Stimulated activated CD8-positive, alpha-beta memory T cell treated with anti-CD3 and anti-CD28 coated beads, Interleukin-7, amount 100 ng/mL, for 1 hour (primary cell): ENCODE measurements around the gene ZNF800.
"Not testable (repeated sequence)": the region's sequence is repeated elsewhere in the genome, so short reads cannot be mapped to it uniquely, and the experiment has no call there.

Experiments used
- DNase-seq, 2 donors: peaks; one replicate each; pipeline ENCODE4 v3.0.0-alpha.2; 2020; ENCODE audit warnings: low read depth in 2 of 2

Gene ZNF800

GRCh38 chr7:127392566-127393367 lies at the start of gene ZNF800:
Gene ZNF800, minus strand, starts transcription at chr7:127392708. Its CDS starts 1,151 bp downstream, at chr7:127391557.
- peak; percentile 72 to 75 for DNase-seq

GRCh38 chr7:127440206-127440605 lies 47.7 kb upstream of the ZNF800 start:
- no peak for DNase-seq

GRCh38 chr7:127438836-127439235 lies 46.3 kb upstream of the ZNF800 start:
- no peak for DNase-seq

GRCh38 chr7:127437837-127438236 lies 45.3 kb upstream of the ZNF800 start:
- DNase-seq: no peak

- no peak for DNase-seq
These were observed 44.7 kb upstream of the ZNF800 start for GRCh38 chr7:127437241-127437640.

- DNase-seq: not testable (repeated sequence)
These were observed 36.8 kb upstream of the ZNF800 start for GRCh38 chr7:127429281-127429680.

- DNase-seq: no peak
These were observed 26.7 kb upstream of the ZNF800 start for GRCh38 chr7:127419196-127419595.

GRCh38 chr7:127418459-127418858 lies 26.0 kb upstream of the ZNF800 start:
- DNase-seq: no peak

GRCh38 chr7:127417346-127417745 lies 24.8 kb upstream of the ZNF800 start:
- no peak for DNase-seq

GRCh38 chr7:127415060-127415742 lies 22.7 kb upstream of the ZNF800 start:
- no peak for DNase-seq

- DNase-seq: no peak
These were observed 21.5 kb upstream of the ZNF800 start for GRCh38 chr7:127413962-127414361.

GRCh38 chr7:127413326-127413725 lies 20.8 kb upstream of the ZNF800 start:
- DNase-seq: no peak

GRCh38 chr7:127411176-127411575 lies 18.7 kb upstream of the ZNF800 start:
- DNase-seq: no peak

GRCh38 chr7:127409629-127410028 lies 17.1 kb upstream of the ZNF800 start:
- no peak for DNase-seq

GRCh38 chr7:127404286-127405072 lies 12.0 kb upstream of the ZNF800 start:
- DNase-seq: no peak

GRCh38 chr7:127396184-127396583 lies 3.7 kb upstream of the ZNF800 start:
- DNase-seq: no peak

- not testable (repeated sequence) for DNase-seq
These were observed 2.6 kb upstream of the ZNF800 start for GRCh38 chr7:127395104-127395503.

- no peak for DNase-seq
These were observed 1.0 kb upstream of the ZNF800 start for GRCh38 chr7:127393368-127394058.

GRCh38 chr7:127392182-127392565 lies 334 bp downstream of the ZNF800 start:
- DNase-seq: peak; percentile 17 to 28

- peak; percentile 16 to 21 for DNase-seq
These were observed 822 bp downstream of the ZNF800 start for GRCh38 chr7:127391591-127392181.
